Medulla oblongata (tissue), 1 donor: ENCODE measurements around the gene ATXN10.
"Not testable (repeated sequence)": the region's sequence is repeated elsewhere in the genome, so short reads cannot be mapped to it uniquely, and the experiment has no call there.

Experiments
- DNase-seq: peaks from one replicate; pipeline ENCODE4 v3.0.0-alpha.2; 2015; ENCODE audit errors: extremely low spot score

Gene ATXN10

GRCh38 chr22:45678961-45679912, 7.6 kb downstream of the ATXN10 start:
- DNase-seq, result no peak

GRCh38 chr22:45680932-45681700, 9.5 kb downstream of the ATXN10 start:
- no peak for DNase-seq

GRCh38 chr22:45682064-45682463, 10.4 kb downstream of the ATXN10 start:
- no peak for DNase-seq

- DNase-seq, result not testable (repeated sequence)
These were observed 11.1 kb downstream of the ATXN10 start for GRCh38 chr22:45682773-45683172.

- DNase-seq, result peak; percentile 42
These were observed 11.6 kb downstream of the ATXN10 start for GRCh38 chr22:45683248-45683647.

GRCh38 chr22:45683680-45684079, 12.0 kb downstream of the ATXN10 start:
- DNase-seq, result no peak

GRCh38 chr22:45684169-45684568, 12.5 kb downstream of the ATXN10 start:
- DNase-seq, result no peak

- no peak for DNase-seq
These were observed 13.3 kb downstream of the ATXN10 start for GRCh38 chr22:45684752-45685574.

GRCh38 chr22:45686004-45686403, 14.4 kb downstream of the ATXN10 start:
- no peak for DNase-seq

- no peak for DNase-seq
These were observed 15.2 kb downstream of the ATXN10 start for GRCh38 chr22:45686836-45687235.

GRCh38 chr22:45688600-45689080, 17.0 kb downstream of the ATXN10 start:
- no peak for DNase-seq

GRCh38 chr22:45689211-45689610, 17.6 kb downstream of the ATXN10 start:
- no peak for DNase-seq

GRCh38 chr22:45690008-45690407, 18.4 kb downstream of the ATXN10 start:
- DNase-seq, result no peak

GRCh38 chr22:45692549-45692948, 20.9 kb downstream of the ATXN10 start:
- no peak for DNase-seq

- no peak for DNase-seq
These were observed 22.2 kb downstream of the ATXN10 start for GRCh38 chr22:45693835-45694234.

GRCh38 chr22:45696227-45696626, 24.6 kb downstream of the ATXN10 start:
- DNase-seq, result no peak

- DNase-seq, result no peak
These were observed 26.5 kb downstream of the ATXN10 start for GRCh38 chr22:45698094-45698493.

- no peak for DNase-seq
These were observed 31.3 kb downstream of the ATXN10 start for GRCh38 chr22:45702981-45703380.

GRCh38 chr22:45703758-45704157, 32.1 kb downstream of the ATXN10 start:
- no peak for DNase-seq

GRCh38 chr22:45704648-45705047, 33.0 kb downstream of the ATXN10 start:
- DNase-seq, result no peak

- no peak for DNase-seq
These were observed 36.0 kb downstream of the ATXN10 start for GRCh38 chr22:45707605-45708004.

- DNase-seq, result no peak
These were observed 36.5 kb downstream of the ATXN10 start for GRCh38 chr22:45708145-45708544.
